Stimulated activated naive CD4-positive, alpha-beta T cell (primary cell): Measurements from ENCODE around the gene MCTP2.

Experiments
- DNase-seq, 6 experiments: peaks; one replicate each; lab custom pipeline; 2025; lab: John Stamatoyannopoulos, UW

Gene MCTP2

DNA sequence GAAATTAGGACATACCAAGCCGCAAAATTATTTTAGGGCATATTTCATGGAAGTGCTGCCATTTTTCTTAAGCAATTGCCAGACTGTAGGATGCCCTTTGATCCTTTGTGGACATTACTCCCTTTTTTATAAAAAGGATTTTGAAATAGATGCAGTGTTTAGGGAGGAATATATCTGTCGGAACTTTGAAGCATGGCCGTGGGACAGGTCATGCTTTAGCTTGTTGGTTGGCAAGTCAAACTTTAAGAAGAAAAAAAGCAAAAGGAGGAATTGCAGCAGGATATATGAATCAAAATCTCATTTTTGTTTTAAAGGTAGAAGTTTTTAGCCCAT, 122.1 kb downstream of the MCTP2 start:
- no peak for DNase-seq

GRCh38 chr15:94354655-94355054, 123.3 kb downstream of the MCTP2 start:
- no peak for DNase-seq

DNA sequence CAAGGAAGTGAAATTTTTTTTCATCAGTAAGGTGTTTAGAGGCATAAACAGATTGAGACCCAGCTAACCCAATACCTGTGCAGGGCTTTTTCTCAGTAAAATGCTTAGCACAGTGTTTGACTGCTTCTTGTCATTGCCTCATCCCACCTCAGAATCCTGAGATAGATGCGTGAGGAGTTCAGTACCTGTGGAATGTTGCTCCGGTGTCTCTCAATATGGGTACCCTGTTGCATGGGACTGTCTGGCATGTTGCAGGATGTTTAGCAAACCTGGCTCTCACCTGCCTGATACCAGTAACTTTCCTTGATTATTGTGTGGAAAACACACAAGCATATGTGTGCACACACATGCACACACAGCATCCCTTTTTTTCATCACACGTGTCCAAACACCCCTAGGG, 128.4 kb downstream of the MCTP2 start:
- no peak for DNase-seq

- no peak for DNase-seq
Observed at GRCh38 chr15:94360251-94360685, 128.9 kb downstream of the MCTP2 start.

DNA sequence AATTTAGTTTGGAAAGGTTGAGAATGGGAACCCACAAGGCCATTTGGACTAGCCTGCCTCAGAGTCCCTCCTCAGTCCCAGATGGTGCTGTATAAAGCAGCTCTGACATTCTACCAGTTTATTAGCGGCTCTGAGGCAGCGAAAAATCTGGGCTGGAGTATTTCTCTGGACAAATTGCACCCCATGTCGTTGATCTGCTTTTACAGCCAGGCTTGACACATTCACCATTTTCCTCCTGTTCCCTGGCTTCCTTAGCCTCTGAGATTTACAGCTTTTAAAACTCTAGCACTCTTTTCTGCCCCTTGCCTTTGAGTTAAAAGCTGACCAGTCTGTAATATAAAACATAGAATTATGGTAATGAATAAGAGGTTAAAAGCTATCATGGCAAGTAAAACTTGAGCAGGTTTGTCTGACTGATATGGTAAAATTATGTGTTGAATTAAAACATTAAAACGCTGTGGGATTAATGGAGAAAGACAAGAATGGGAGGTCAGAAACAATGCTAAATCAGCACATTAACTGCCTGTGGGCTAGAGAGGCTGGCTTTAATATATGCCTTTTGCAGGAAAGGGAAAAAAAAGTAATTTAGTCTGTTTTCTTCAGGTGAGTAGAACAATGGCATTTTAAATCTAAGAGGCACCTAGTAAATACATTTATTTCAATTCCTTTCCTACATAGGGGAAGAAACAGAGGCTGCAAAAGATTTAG, 131.2 kb downstream of the MCTP2 start:
- no peak for DNase-seq

GRCh38 chr15:94363382-94363781, 132.0 kb downstream of the MCTP2 start:
- no peak for DNase-seq

- no peak for DNase-seq
Observed at GRCh38 chr15:94366781-94367180, 135.4 kb downstream of the MCTP2 start.

DNA sequence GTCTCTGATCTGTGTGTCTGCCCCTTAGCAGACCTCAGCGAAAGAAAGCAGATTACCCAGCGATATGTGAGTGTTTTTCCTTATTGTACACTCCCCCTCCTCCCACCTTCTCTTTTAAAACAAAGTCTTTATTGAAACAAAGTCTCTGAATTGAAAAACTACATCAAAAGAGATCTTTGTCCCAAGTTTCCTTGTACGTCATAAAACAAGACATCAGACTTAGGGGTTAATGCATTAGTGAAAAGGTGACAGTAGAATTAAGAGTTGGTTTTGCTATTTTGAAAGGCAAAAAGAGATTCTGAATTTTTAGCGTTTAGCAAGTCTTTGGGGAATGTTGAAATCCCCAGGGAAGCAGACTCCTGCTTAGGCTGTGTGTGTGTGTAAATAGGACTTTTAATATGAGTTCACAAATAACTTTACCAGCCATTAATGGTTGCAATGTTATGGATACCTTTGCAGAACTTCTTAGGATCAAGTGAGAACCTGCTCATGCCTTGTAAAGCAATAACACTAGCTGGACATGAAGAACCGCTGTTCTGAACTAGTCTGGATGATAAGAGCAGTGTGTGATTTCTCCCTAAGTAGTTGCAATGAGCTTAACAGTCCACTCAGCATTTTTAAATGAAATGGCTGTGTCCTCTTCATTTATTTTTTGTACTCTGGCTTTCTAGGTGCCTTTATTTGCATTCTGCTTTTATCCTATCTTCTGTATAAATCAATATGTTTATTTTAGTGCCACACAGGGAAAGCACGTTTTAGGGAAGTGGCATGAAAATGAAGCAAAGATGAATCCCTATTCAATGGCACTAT, 136.6 kb downstream of the MCTP2 start:
- no peak for DNase-seq

DNA sequence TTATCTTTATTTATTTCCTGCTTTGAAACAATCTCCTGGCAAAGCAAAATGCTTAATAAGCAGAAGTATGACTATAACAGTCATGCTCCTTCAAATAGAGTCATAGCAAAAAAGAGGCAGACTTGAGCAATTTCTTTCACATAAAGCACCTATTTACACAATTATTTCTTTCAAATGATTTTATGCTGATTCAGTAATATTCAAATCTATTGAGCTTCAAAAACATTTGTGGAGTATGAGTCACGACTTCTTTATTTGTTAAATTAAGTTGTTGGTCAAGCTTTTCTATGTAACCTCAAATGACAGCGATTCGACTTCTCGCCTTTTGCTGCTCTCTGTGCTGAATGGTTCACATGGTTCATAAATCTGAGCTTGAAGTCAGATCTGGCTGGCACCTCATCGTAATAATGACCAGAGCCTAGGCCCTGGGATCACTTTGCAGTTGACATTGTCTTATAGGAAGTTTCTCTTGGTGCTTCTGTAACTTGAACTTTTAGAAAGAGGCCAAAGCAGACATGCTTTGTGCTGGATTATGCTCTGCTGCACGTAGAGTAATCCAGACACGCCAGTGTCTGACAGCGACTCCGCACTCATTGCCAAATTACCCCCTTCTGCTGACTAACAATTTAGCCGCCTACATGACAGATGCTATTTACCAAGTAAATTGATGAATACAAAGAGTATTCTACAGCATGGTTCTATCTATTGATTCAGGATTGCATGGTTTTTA, 139.0 kb downstream of the MCTP2 start:
- no peak for DNase-seq

DNA sequence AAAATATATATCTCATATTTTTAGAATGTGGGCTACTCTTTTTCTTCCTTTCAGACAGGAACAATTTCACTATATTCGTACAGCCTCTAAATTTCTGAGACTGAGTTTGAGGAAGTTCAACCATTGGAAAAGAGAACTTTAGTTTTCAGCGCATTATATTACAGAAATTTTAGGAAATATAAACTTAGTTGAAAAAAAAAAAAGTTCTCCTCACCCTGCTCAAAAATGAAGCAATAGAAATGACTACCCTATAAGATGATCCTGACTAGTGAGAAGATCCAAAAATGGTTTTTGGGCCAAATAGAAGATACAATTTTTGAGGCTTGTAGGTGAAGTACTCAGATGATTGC, 139.6 kb downstream of the MCTP2 start:
- no peak for DNase-seq

DNA sequence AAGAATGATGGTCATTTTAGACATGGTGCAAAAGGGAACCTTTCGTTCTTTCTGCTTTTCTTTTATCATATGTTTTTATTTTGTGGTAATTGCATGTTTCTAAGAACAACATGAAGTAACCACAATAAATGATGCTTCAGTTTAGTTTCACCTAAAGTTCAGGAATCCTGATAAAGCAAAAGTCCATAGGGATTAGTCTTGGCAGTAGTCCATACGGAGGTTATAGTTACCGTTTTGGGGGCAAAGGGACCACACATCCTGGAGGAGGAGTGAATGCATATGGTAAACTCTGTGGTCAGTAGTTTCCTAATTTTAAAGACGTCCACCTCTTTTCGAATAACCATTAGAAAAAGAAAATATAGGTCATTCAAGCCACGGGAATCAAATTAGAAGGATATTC, 141.5 kb downstream of the MCTP2 start:
- no peak for DNase-seq

- no peak for DNase-seq
Observed at GRCh38 chr15:94375997-94376396, 144.6 kb downstream of the MCTP2 start.

DNA sequence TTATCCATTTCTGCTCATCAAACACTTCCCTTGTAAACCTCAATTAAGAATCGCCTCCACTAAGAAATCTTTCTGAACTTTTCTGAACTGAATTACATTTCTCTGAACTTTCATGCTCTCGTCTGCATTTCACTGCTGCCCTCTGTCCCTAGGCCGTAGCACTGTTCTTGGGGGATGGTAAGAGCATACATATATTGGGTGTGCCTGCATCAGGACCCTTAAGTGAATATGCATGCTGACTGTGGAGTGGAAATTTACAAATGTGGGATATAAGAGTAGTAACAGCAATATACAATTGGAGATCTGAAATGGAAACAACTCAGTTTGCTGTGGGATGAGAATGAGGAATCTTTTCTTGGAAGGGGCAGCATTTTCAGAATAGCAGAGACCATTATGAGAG, 148.6 kb downstream of the MCTP2 start:
- DNase-seq: no peak

DNA sequence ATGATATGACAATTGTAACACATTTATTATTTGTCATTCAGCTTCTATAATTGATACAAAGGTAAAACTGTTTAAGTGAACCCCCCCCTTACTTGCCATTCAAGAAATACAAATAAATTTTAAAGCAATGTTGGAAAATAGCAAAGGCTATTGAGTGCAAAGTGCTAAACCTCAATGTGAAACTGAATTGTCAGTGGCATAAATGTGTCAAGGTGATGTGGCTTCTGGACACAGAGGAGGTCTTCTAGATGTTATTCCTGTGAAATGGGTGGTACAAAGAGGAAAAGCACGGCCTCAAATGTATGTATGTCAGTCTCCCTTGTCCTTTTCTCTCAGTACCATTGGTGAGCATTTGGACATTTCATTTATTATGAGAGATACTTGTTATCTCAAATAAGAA, 149.4 kb downstream of the MCTP2 start:
- DNase-seq: no peak

GRCh38 chr15:94381384-94381783, 150.0 kb downstream of the MCTP2 start:
- no peak for DNase-seq

- no peak for DNase-seq
Observed at GRCh38 chr15:94383041-94383440, 151.7 kb downstream of the MCTP2 start.

GRCh38 chr15:94383706-94384105, 152.3 kb downstream of the MCTP2 start:
- DNase-seq: no peak

GRCh38 chr15:94385441-94385840, 154.1 kb downstream of the MCTP2 start:
- DNase-seq: no peak

GRCh38 chr15:94386351-94386750, 155.0 kb downstream of the MCTP2 start:
- no peak for DNase-seq

DNA sequence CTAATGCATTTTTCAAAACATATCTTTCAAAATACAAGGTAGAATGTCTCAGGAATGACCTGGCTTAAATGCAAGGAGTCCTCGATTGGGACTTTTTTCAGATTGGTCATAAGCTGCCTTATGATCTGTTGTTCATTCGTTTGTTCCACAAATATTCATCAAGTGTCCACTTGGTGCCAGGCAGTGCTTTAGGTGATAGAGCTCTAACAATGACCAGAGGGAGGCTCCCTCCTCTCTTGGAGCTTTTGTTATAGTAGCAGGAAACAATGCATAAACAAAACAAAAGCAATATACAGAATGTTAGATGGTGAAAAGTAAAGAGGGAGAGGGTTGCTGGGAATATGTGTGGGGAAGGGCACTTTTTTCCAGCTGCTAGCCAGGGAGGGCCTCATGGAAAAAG, 156.1 kb downstream of the MCTP2 start:
- DNase-seq: no peak

GRCh38 chr15:94387849-94388441, 156.6 kb downstream of the MCTP2 start:
- no peak for DNase-seq

GRCh38 chr15:94395640-94396039, 164.3 kb downstream of the MCTP2 start:
- no peak for DNase-seq

- no peak for DNase-seq
Observed at GRCh38 chr15:94397337-94397736, 166.0 kb downstream of the MCTP2 start.
